ENCODE data around the gene ZNF385D. TPM values are rescaled to one million over a fixed set of nuclear protein-coding genes. Genes with fewer than 3 reads are reported as not detected.

The ZNF385D gene
- total RNA-seq, 2 experiments from 2014 or later, result not detected

GRCh38 chr3:21781355-21781754 lies 30.3 kb upstream of the ZNF385D start:
- Mint-ChIP-seq H3K36me3 (ENCODE audit: low read depth) (no peaks in the 10 kb centered on the region), H3K27ac (no peak overlapping the region), H3K4me1 (ENCODE audit: low read depth) (no peaks in the 10 kb centered on the region), H3K9me3 (peaks cover 6% of the 10 kb centered on the region), H3K4me3 (no peak overlapping the region), H3K27me3 (ENCODE audit: low read depth) (no peaks in the 10 kb centered on the region)
- DNase-seq, result no peak
- CTCF ChIA-PET, result no interaction called here
- intact Hi-C loops (cut with micrococcal nuclease), result no loop called here

- Mint-ChIP-seq H3K4me1 (ENCODE audit: low read depth) (no peaks in the 10 kb centered on the region), H3K27ac (no peak overlapping the region), H3K27me3 (ENCODE audit: low read depth) (no peaks in the 10 kb centered on the region), H3K4me3 (no peak overlapping the region), H3K36me3 (ENCODE audit: low read depth) (no peaks in the 10 kb centered on the region), H3K9me3 (peaks cover 6% of the 10 kb centered on the region)
- CTCF ChIA-PET, result no interaction called here
- intact Hi-C loops (cut with micrococcal nuclease), result no loop called here
- no peak for DNase-seq
These were observed 28.9 kb upstream of the ZNF385D start for GRCh38 chr3:21779909-21780308.

- no peaks in the 10 kb centered on the region for H3K36me3 Mint-ChIP-seq (ENCODE audit: low read depth)
- H3K27ac Mint-ChIP-seq, result no peak overlapping the region
- H3K9me3 Mint-ChIP-seq, result peaks cover 13% of the 10 kb centered on the region
- no peaks in the 10 kb centered on the region for H3K4me1 Mint-ChIP-seq (ENCODE audit: low read depth)
- no peaks in the 10 kb centered on the region for H3K27me3 Mint-ChIP-seq (ENCODE audit: low read depth)
- CTCF ChIA-PET, result no interaction called here
- DNase-seq, result no peak
- H3K4me3 Mint-ChIP-seq, result no peak overlapping the region
- intact Hi-C loops (cut with micrococcal nuclease), result no loop called here
These were observed 27.7 kb upstream of the ZNF385D start for GRCh38 chr3:21778715-21779114.

- DNase-seq, result no peak
- H3K36me3 Mint-ChIP-seq (ENCODE audit: low read depth), result no peaks in the 10 kb centered on the region
- no peaks in the 10 kb centered on the region for H3K4me1 Mint-ChIP-seq (ENCODE audit: low read depth)
- intact Hi-C loops (cut with micrococcal nuclease), result no loop called here
- H3K4me3 Mint-ChIP-seq, result no peak overlapping the region
- CTCF ChIA-PET, result no interaction called here
- H3K27me3 Mint-ChIP-seq (ENCODE audit: low read depth), result no peaks in the 10 kb centered on the region
- H3K27ac Mint-ChIP-seq, result no peak overlapping the region
- H3K9me3 Mint-ChIP-seq, result peaks cover 14% of the 10 kb centered on the region
These were observed 26.8 kb upstream of the ZNF385D start for GRCh38 chr3:21777821-21778220.

GRCh38 chr3:21766002-21766401 lies 15.0 kb upstream of the ZNF385D start:
- DNase-seq, result no peak
- intact Hi-C loops (cut with micrococcal nuclease), result no loop called here
- Mint-ChIP-seq H3K4me3 (no peak overlapping the region), H3K9me3 (peaks cover 6% of the 10 kb centered on the region), H3K27me3 (ENCODE audit: low read depth) (no peaks in the 10 kb centered on the region), H3K27ac (no peak overlapping the region), H3K4me1 (ENCODE audit: low read depth) (no peaks in the 10 kb centered on the region), H3K36me3 (ENCODE audit: low read depth) (no peaks in the 10 kb centered on the region)
- CTCF ChIA-PET, result no interaction called here

GRCh38 chr3:21755896-21756295 lies 4.9 kb upstream of the ZNF385D start:
- no peak for DNase-seq
- H3K4me3 Mint-ChIP-seq, result no peak overlapping the region
- H3K4me1 Mint-ChIP-seq (ENCODE audit: low read depth), result no peaks in the 10 kb centered on the region
- no peaks in the 10 kb centered on the region for H3K36me3 Mint-ChIP-seq (ENCODE audit: low read depth)
- no peak overlapping the region for H3K27ac Mint-ChIP-seq
- H3K27me3 Mint-ChIP-seq (ENCODE audit: low read depth), result peaks cover 6% of the 10 kb centered on the region
- CTCF ChIA-PET, result no interaction called here
- H3K9me3 Mint-ChIP-seq, result peaks cover 5% of the 10 kb centered on the region
- intact Hi-C loops (cut with micrococcal nuclease), result no loop called here

- no peaks in the 10 kb centered on the region for H3K4me1 Mint-ChIP-seq (ENCODE audit: low read depth)
- DNase-seq, result no peak
- CTCF ChIA-PET, result no interaction called here
- H3K27ac Mint-ChIP-seq, result no peak overlapping the region
- H3K27me3 Mint-ChIP-seq (ENCODE audit: low read depth), result peaks cover 16% of the 10 kb centered on the region
- H3K4me3 Mint-ChIP-seq, result no peak overlapping the region
- no peaks in the 10 kb centered on the region for H3K36me3 Mint-ChIP-seq (ENCODE audit: low read depth)
- intact Hi-C loops (cut with micrococcal nuclease), result no loop called here
- peaks cover 5% of the 10 kb centered on the region for H3K9me3 Mint-ChIP-seq
These were observed 3.8 kb upstream of the ZNF385D start for GRCh38 chr3:21754839-21755238.

GRCh38 chr3:21752749-21753347 lies 1.8 kb upstream of the ZNF385D start:
- Mint-ChIP-seq H3K4me1 (ENCODE audit: low read depth) (no peaks in the 10 kb centered on the region), H3K9me3 (peaks cover 5% of the 10 kb centered on the region), H3K27me3 (ENCODE audit: low read depth) (peaks cover 16% of the 10 kb centered on the region), H3K27ac (no peak overlapping the region), H3K4me3 (no peak overlapping the region), H3K36me3 (ENCODE audit: low read depth) (no peaks in the 10 kb centered on the region)
- DNase-seq, result no peak
- intact Hi-C loops (cut with micrococcal nuclease), result no loop called here
- CTCF ChIA-PET, result no interaction called here

GRCh38 chr3:21751886-21752285 lies 876 bp upstream of the ZNF385D start:
- CTCF ChIA-PET, result no interaction called here
- Mint-ChIP-seq H3K9me3 (peaks cover 5% of the 10 kb centered on the region), H3K4me1 (ENCODE audit: low read depth) (no peaks in the 10 kb centered on the region), H3K36me3 (ENCODE audit: low read depth) (no peaks in the 10 kb centered on the region), H3K4me3 (no peak overlapping the region), H3K27ac (no peak overlapping the region), H3K27me3 (ENCODE audit: low read depth) (peaks cover 16% of the 10 kb centered on the region)
- DNase-seq, result no peak
- intact Hi-C loops (cut with micrococcal nuclease), result no loop called here

GRCh38 chr3:21750080-21750696 lies 822 bp downstream of the ZNF385D start:
- CTCF ChIA-PET, result no interaction called here
- H3K27me3 Mint-ChIP-seq (ENCODE audit: low read depth), result peaks cover 18% of the 10 kb centered on the region
- H3K36me3 Mint-ChIP-seq (ENCODE audit: low read depth), result no peaks in the 10 kb centered on the region
- H3K27ac Mint-ChIP-seq, result no peak overlapping the region
- H3K4me3 Mint-ChIP-seq, result no peak overlapping the region
- DNase-seq, result no peak
- H3K4me1 Mint-ChIP-seq (ENCODE audit: low read depth), result no peaks in the 10 kb centered on the region
- peaks cover 3% of the 10 kb centered on the region for H3K9me3 Mint-ChIP-seq
- intact Hi-C loops (cut with micrococcal nuclease), result no loop called here

GRCh38 chr3:21747966-21748555 lies 2.9 kb downstream of the ZNF385D start:
- H3K36me3 Mint-ChIP-seq (ENCODE audit: low read depth), result no peaks in the 10 kb centered on the region
- no peak overlapping the region for H3K4me3 Mint-ChIP-seq
- H3K27ac Mint-ChIP-seq, result no peak overlapping the region
- peaks cover 18% of the 10 kb centered on the region for H3K27me3 Mint-ChIP-seq (ENCODE audit: low read depth)
- CTCF ChIA-PET, result no interaction called here
- intact Hi-C loops (cut with micrococcal nuclease), result no loop called here
- no peaks in the 10 kb centered on the region for H3K4me1 Mint-ChIP-seq (ENCODE audit: low read depth)
- no peak for DNase-seq
- no peaks in the 10 kb centered on the region for H3K9me3 Mint-ChIP-seq

- Mint-ChIP-seq H3K27ac (no peak overlapping the region), H3K27me3 (ENCODE audit: low read depth) (peaks cover 18% of the 10 kb centered on the region), H3K4me3 (no peak overlapping the region), H3K9me3 (no peaks in the 10 kb centered on the region), H3K4me1 (ENCODE audit: low read depth) (no peaks in the 10 kb centered on the region), H3K36me3 (ENCODE audit: low read depth) (no peaks in the 10 kb centered on the region)
- CTCF ChIA-PET, result no interaction called here
- DNase-seq, result no peak
- intact Hi-C loops (cut with micrococcal nuclease), result no loop called here
These were observed 3.6 kb downstream of the ZNF385D start for GRCh38 chr3:21747376-21747775.

- DNase-seq, result no peak
- H3K27me3 Mint-ChIP-seq (ENCODE audit: low read depth), result peaks cover 12% of the 10 kb centered on the region
- peaks cover 2% of the 10 kb centered on the region for H3K9me3 Mint-ChIP-seq
- no peaks in the 10 kb centered on the region for H3K36me3 Mint-ChIP-seq (ENCODE audit: low read depth)
- CTCF ChIA-PET, result no interaction called here
- no peak overlapping the region for H3K27ac Mint-ChIP-seq
- no peaks in the 10 kb centered on the region for H3K4me1 Mint-ChIP-seq (ENCODE audit: low read depth)
- no peak overlapping the region for H3K4me3 Mint-ChIP-seq
- intact Hi-C loops (cut with micrococcal nuclease), result no loop called here
These were observed 5.0 kb downstream of the ZNF385D start for GRCh38 chr3:21745966-21746365.
